MM.1S (cell line): ENCODE results near the gene GP5.

ENCODE experiments used
- CTCF ChIP-seq: fragments of 300-600 bp; sonication (generic); IDR thresholded peaks from 2 replicates; pipeline ENCODE4 v1.5.1; 2016; ENCODE audit warnings: antibody characterized with exemption, low read length, mixed read lengths
- EZH2 ChIP-seq: fragments of 300-600 bp; sonication (generic); optimal IDR thresholded peaks from 2 replicates; pipeline ENCODE3; 2017; ENCODE audit warnings: low read depth, mild to moderate bottlenecking, antibody characterized with exemption, low read length, mixed read lengths
- EZH2phosphoT487 ChIP-seq: fragments of 300-600 bp; sonication (generic); IDR thresholded peaks from 2 replicates; pipeline ENCODE4 v1.6.1; 2018; ENCODE audit warnings: antibody characterized with exemption, low read length

- no peak for TF ChIP-seq CTCF
- no peak for TF ChIP-seq EZH2
- no peak for TF ChIP-seq EZH2phosphoT487
Measured at GRCh38 chr3:194387276-194387675, 11.8 kb downstream of the GP5 start.
